Smooth muscle cell (in vitro differentiated cells): ENCODE results near the gene GNAO1. TPM values are rescaled to one million over a fixed set of nuclear protein-coding genes. Genes with fewer than 3 reads are reported as not detected.

Source experiments
- DNase-seq: peaks from one replicate; lab custom pipeline; 2025; ENCODE audit not compliant: unreplicated experiment; lab: John Stamatoyannopoulos, UW
- H2AFZ ChIP-seq: fragments of 200-600 bp; sonication (generic); 2 replicates; pipeline ENCODE4 v1.6.0; 2016; ENCODE audit warnings: antibody characterized with exemption, low read depth, mild to moderate bottlenecking
- H3F3A ChIP-seq: fragments of 200-600 bp; sonication (generic); 2 replicates; pipeline ENCODE4 v1.6.0; 2017; ENCODE audit warnings: antibody characterized with exemption, low read depth
- H3K27ac ChIP-seq: fragments of 200-600 bp; sonication (generic); 2 replicates; pipeline ENCODE4 v1.5.1; 2016; ENCODE audit warnings: low read depth, mild to moderate bottlenecking
- H3K27me3 ChIP-seq: fragments of 200-600 bp; sonication (generic); 2 replicates; pipeline ENCODE4 v1.6.1; 2016; ENCODE audit warnings: low read depth, mild to moderate bottlenecking
- H3K36me3 ChIP-seq: fragments of 200-600 bp; sonication (generic); 2 replicates; pipeline ENCODE4 v1.5.1; 2016; ENCODE audit warnings: low read depth
- H3K4me1 ChIP-seq: fragments of 200-600 bp; sonication (generic); 2 replicates; pipeline ENCODE4 v1.5.1; 2016; ENCODE audit warnings: low read depth
- H3K4me2 ChIP-seq: fragments of 200-600 bp; sonication (generic); 2 replicates; pipeline ENCODE4 v1.6.0; 2016; ENCODE audit warnings: mild to moderate bottlenecking
- H3K4me3 ChIP-seq: fragments of 200-600 bp; sonication (generic); 2 replicates; pipeline ENCODE4 v1.5.1; 2016; ENCODE audit warnings: mild to moderate bottlenecking
- H3K79me2 ChIP-seq: fragments of 200-600 bp; sonication (generic); 2 replicates; pipeline ENCODE4 v1.6.0; 2016; ENCODE audit warnings: low read depth, mild to moderate bottlenecking
- H3K9ac ChIP-seq: fragments of 200-600 bp; sonication (generic); 2 replicates; pipeline ENCODE4 v1.6.0; 2016; ENCODE audit warnings: low read depth
- H3K9me3 ChIP-seq: fragments of 200-600 bp; sonication (generic); replicated peaks from 2 replicates; pipeline ENCODE4 v1.5.1; 2016; ENCODE audit warnings: low read depth
- H4K20me1 ChIP-seq: fragments of 200-600 bp; sonication (generic); 2 replicates; pipeline ENCODE4 v1.6.0; 2016; ENCODE audit warnings: low read depth
- WGBS: methylation state at CpG from one replicate; pipeline ENCODE4 v1.1.7; 2016; ENCODE audit warnings: low lambda C conversion rate; 5-methylcytosine and 5-hydroxymethylcytosine counted together
- polyA plus RNA-seq: library from polyadenylated mRNA; unstranded; fragments of >200 nt; fragmentation: Nextera tagmentation; extraction: Ambion mirVana; gene quantifications from 2 replicates; pipeline ENCODE4 v1.2.1, GENCODE V29; 2016
- total RNA-seq: library from RNA; depleted of rRNA; stranded (reverse); fragments of >200 nt; gene quantifications from 2 replicates; pipeline ENCODE4 v1.2.3, GENCODE V29; 2014
- TF ChIP-seq, protein P1 (sequence below): fragments of 200-600 bp; sonication (generic); IDR thresholded peaks from 2 replicates; pipeline ENCODE4 v1.5.1; 2017; ENCODE audit warnings: borderline replicate concordance, mild to moderate bottlenecking, antibody characterized with exemption; ENCODE audit not compliant: insufficient read depth, poor library complexity, severe bottlenecking

The GNAO1 gene
- total and polyA plus RNA-seq, 2 experiments from 2014 or later, result 1.7 to 3.7 TPM

DNA sequence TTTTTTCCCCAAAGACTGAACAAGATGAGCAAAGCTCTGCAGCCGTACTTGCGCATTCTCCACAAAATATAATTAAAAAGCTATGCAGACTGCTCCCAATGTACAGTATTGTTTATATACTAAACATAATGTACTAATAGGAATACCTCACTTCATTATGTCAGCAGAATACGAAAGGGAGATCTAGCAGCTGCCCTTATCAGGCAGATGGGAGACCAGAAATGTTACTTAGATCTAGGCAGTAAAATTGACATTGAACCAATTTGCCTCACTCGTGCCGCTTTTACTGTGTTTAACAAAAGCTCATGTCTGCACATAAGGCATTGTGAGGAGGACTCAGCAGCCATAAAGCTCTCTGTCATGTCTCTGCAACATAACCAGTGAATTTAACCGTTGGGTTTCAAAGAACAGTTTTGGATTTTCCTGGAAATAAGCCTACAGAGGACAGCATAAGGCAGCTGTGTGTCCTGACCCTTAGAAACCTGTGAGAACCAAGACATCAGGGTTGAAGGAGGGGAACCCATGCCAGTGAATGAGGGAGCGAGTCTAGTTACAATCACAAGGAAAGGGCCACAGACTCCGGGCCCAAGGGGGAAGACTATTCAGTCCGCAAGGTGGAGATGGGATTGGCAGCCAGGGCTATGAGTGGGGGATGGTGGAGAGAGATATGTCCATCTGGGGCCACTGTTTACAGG lies 71.4 kb downstream of the GNAO1 start:
- Histone ChIP-seq H3K9ac (no peak overlapping the region), H3F3A (no peaks in the 10 kb centered on the region), H3K27ac (no peak overlapping the region), H3K4me2 (no peak overlapping the region), H4K20me1 (no peaks in the 10 kb centered on the region), H3K4me1 (no peaks in the 10 kb centered on the region), H3K36me3 (no peaks in the 10 kb centered on the region), H2AFZ (no peak overlapping the region), H3K27me3 (no peaks in the 10 kb centered on the region), H3K9me3 (no peaks in the 10 kb centered on the region), H3K79me2 (no peaks in the 10 kb centered on the region), H3K4me3 (no peak overlapping the region)
- DNase-seq, result no peak
- WGBS, result 59% methylated on average over 9 of the region's 9 CpGs
- TF ChIP-seq, protein P1, sequence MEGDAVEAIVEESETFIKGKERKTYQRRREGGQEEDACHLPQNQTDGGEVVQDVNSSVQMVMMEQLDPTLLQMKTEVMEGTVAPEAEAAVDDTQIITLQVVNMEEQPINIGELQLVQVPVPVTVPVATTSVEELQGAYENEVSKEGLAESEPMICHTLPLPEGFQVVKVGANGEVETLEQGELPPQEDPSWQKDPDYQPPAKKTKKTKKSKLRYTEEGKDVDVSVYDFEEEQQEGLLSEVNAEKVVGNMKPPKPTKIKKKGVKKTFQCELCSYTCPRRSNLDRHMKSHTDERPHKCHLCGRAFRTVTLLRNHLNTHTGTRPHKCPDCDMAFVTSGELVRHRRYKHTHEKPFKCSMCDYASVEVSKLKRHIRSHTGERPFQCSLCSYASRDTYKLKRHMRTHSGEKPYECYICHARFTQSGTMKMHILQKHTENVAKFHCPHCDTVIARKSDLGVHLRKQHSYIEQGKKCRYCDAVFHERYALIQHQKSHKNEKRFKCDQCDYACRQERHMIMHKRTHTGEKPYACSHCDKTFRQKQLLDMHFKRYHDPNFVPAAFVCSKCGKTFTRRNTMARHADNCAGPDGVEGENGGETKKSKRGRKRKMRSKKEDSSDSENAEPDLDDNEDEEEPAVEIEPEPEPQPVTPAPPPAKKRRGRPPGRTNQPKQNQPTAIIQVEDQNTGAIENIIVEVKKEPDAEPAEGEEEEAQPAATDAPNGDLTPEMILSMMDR, result no peak

- Histone ChIP-seq H4K20me1 (no peaks in the 10 kb centered on the region), H3K79me2 (no peaks in the 10 kb centered on the region), H3K36me3 (no peaks in the 10 kb centered on the region), H3K27me3 (no peaks in the 10 kb centered on the region), H3K27ac (no peak overlapping the region), H3K9ac (no peak overlapping the region), H3K4me2 (peak overlapping the region; percentile 14), H2AFZ (no peak overlapping the region), H3F3A (no peaks in the 10 kb centered on the region), H3K4me1 (no peaks in the 10 kb centered on the region), H3K9me3 (no peaks in the 10 kb centered on the region), H3K4me3 (no peak overlapping the region)
- TF ChIP-seq, protein P1, result no peak
- DNase-seq, result no peak
- 51% methylated on average over 11 of the region's 11 CpGs for WGBS
Observed at GRCh38 chr16:56263711-56264608, 72.7 kb downstream of the GNAO1 start.

DNA sequence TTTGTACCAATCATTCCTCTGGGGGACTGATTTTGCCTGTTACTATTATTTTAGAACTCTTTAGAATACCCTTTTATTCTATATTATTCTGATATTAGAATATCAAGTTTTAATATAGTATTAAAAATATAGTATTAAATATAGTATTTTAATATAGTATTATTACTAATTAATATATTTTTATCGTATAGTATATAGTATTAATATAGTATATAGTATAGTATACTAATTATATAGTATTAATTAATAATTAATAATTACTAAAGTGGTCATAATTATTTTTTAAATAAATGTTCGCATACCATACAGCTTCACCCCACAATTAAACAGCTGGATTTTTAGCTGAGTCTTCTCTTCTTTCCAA lies 73.3 kb downstream of the GNAO1 start:
- H3K4me2 ChIP-seq, result peak overlapping the region; percentile 14
- no peaks in the 10 kb centered on the region for H4K20me1 ChIP-seq
- TF ChIP-seq, protein P1, result no peak
- H3K9me3 ChIP-seq, result no peaks in the 10 kb centered on the region
- no peak overlapping the region for H3K27ac ChIP-seq
- no peak overlapping the region for H2AFZ ChIP-seq
- H3K36me3 ChIP-seq, result no peaks in the 10 kb centered on the region
- WGBS, result 93% methylated on average over 2 of the region's 2 CpGs
- no peaks in the 10 kb centered on the region for H3K79me2 ChIP-seq
- no peaks in the 10 kb centered on the region for H3K27me3 ChIP-seq
- no peak for DNase-seq
- no peaks in the 10 kb centered on the region for H3K4me1 ChIP-seq
- H3F3A ChIP-seq, result no peaks in the 10 kb centered on the region
- no peak overlapping the region for H3K4me3 ChIP-seq
- no peak overlapping the region for H3K9ac ChIP-seq
